WTC11 (cell line): ENCODE results near the gene BICRA. TPM values are rescaled to one million over a fixed set of nuclear protein-coding genes. Genes with fewer than 3 reads are reported as not detected.
A peak's percentile ranks its signal among the peaks of the same experiment; 100 is the strongest.

ENCODE experiments used
- ATAC-seq: fragments of 200-7000 bp; cut with Tn5 transposase; 2 replicates; pipeline ENCODE4 v1.10.0; 2021; ENCODE audit warnings: mild to moderate bottlenecking, moderate library complexity
- CTCF ChIA-PET: fragments of 300-600 bp; sonication (Branson Sonifier 250); formaldehyde crosslinking; loops from one replicate; lab custom pipeline; 2021; ENCODE audit warnings: antibody characterized with exemption; lab: Charles Lee
- POLR2A ChIA-PET: fragments of 350-600 bp; sonication (Branson Sonifier 250); formaldehyde crosslinking; loops from one replicate; lab custom pipeline; 2021; ENCODE audit warnings: antibody characterized with exemption; lab: Charles Lee
- DNase-seq: peaks from one replicate; pipeline ENCODE4 v3.0.0; 2021; ENCODE audit warnings: low spot score
- H3K27ac Mint-ChIP-seq: 2 replicates; pipeline ENCODE4 v1.8.0; 2021; ENCODE audit warnings: mixed read lengths
- H3K27me3 Mint-ChIP-seq: 2 replicates; pipeline ENCODE4 v1.8.0; 2021; ENCODE audit warnings: low read depth, mild to moderate bottlenecking, moderate library complexity, mixed read lengths
- H3K36me3 Mint-ChIP-seq: 2 replicates; pipeline ENCODE4 v1.8.0; 2021; ENCODE audit warnings: mixed read lengths
- H3K4me1 Mint-ChIP-seq: 2 replicates; pipeline ENCODE4 v1.8.0; 2022; ENCODE audit warnings: mixed read lengths
- H3K4me3 Mint-ChIP-seq: 2 replicates; pipeline ENCODE4 v1.8.0; 2021; ENCODE audit warnings: mild to moderate bottlenecking, moderate library complexity, mixed read lengths
- H3K9me3 Mint-ChIP-seq: 2 replicates; pipeline ENCODE4 v1.8.0; 2021; ENCODE audit warnings: mixed read lengths
- ATF1 ChIP-seq: sonication (generic); formaldehyde crosslinking; IDR thresholded peaks from 2 replicates; pipeline ENCODE4 v1.8.1; 2023; ENCODE audit warnings: mild to moderate bottlenecking, moderate library complexity, missing genetic modification reagents
- CREB1 ChIP-seq: sonication (generic); formaldehyde crosslinking; IDR thresholded peaks from 2 replicates; pipeline ENCODE4 v1.8.0; 2023; ENCODE audit warnings: mild to moderate bottlenecking, missing genetic modification reagents
- EMX1 ChIP-seq: fragments of 250-450 bp; sonication (Bioruptor Pico); IDR thresholded peaks from 2 replicates; pipeline ENCODE4 v1.8.0; 2021; ENCODE audit warnings: mild to moderate bottlenecking
- ETV6 ChIP-seq: sonication (generic); formaldehyde crosslinking; IDR thresholded peaks from 2 replicates; pipeline ENCODE4 v1.8.1; 2022; ENCODE audit warnings: mild to moderate bottlenecking, missing genetic modification reagents
- FOXJ3 ChIP-seq: sonication (generic); formaldehyde crosslinking; IDR thresholded peaks from 2 replicates; pipeline ENCODE4 v1.9.0; 2021; ENCODE audit warnings: missing genetic modification reagents, mild to moderate bottlenecking, borderline replicate concordance
- FOXP1 ChIP-seq: sonication (generic); formaldehyde crosslinking; IDR thresholded peaks from 2 replicates; pipeline ENCODE4 v1.8.0; 2022; ENCODE audit warnings: missing genetic modification reagents, mild to moderate bottlenecking, moderate library complexity, borderline replicate concordance
- GABPB1 ChIP-seq: sonication (generic); formaldehyde crosslinking; IDR thresholded peaks from 2 replicates; pipeline ENCODE4 v1.8.1; 2023; ENCODE audit warnings: mild to moderate bottlenecking, missing genetic modification reagents
- GRHL2 ChIP-seq: fragments of 250-450 bp; sonication (Bioruptor Pico); IDR thresholded peaks from 2 replicates; pipeline ENCODE4 v1.8.0; 2022; ENCODE audit warnings: mild to moderate bottlenecking, moderate library complexity; ENCODE audit not compliant: insufficient replicate concordance, severe bottlenecking
- GTF2I ChIP-seq: fragments of 250-450 bp; sonication (Bioruptor Pico); conservative IDR thresholded peaks from 2 replicates; pipeline ENCODE4 v1.4.0; 2021; ENCODE audit warnings: mild to moderate bottlenecking
- JAZF1 ChIP-seq: fragments of 250-450 bp; sonication (Bioruptor Pico); IDR thresholded peaks from 2 replicates; pipeline ENCODE4 v1.9.0; 2021; ENCODE audit warnings: moderate library complexity, mild to moderate bottlenecking, inconsistent platforms
- JUN ChIP-seq: sonication (generic); formaldehyde crosslinking; IDR thresholded peaks from 2 replicates; pipeline ENCODE4 v1.8.0; 2023; ENCODE audit warnings: mild to moderate bottlenecking, missing genetic modification reagents
- KAT7 ChIP-seq: sonication (generic); formaldehyde crosslinking; IDR thresholded peaks from 2 replicates; pipeline ENCODE4 v1.8.1; 2023; ENCODE audit warnings: missing genetic modification reagents, mild to moderate bottlenecking, borderline replicate concordance
- NFYB ChIP-seq: sonication (generic); formaldehyde crosslinking; conservative IDR thresholded peaks from 2 replicates; pipeline ENCODE4 v1.8.0; 2022; ENCODE audit warnings: low read depth, missing genetic modification reagents
- PRRX2 ChIP-seq: fragments of 250-450 bp; sonication (Bioruptor Pico); IDR thresholded peaks from 2 replicates; pipeline ENCODE4 v1.8.0; 2021; ENCODE audit warnings: mild to moderate bottlenecking
- SP1 ChIP-seq: sonication (generic); formaldehyde crosslinking; conservative IDR thresholded peaks from 2 replicates; pipeline ENCODE4 v1.8.1; 2022; ENCODE audit warnings: missing genetic modification reagents
- TEAD1 ChIP-seq: sonication (generic); formaldehyde crosslinking; IDR thresholded peaks from 2 replicates; pipeline ENCODE4 v1.8.0; 2022; ENCODE audit warnings: mild to moderate bottlenecking, missing genetic modification reagents
- TEAD4 ChIP-seq: sonication (generic); formaldehyde crosslinking; IDR thresholded peaks from 2 replicates; pipeline ENCODE4 v1.8.0; 2022; ENCODE audit warnings: mild to moderate bottlenecking, missing genetic modification reagents
- ZNF121 ChIP-seq: sonication (generic); formaldehyde crosslinking; IDR thresholded peaks from 2 replicates; pipeline ENCODE4 v1.8.0; 2023; ENCODE audit warnings: missing genetic modification reagents
- ZNF219 ChIP-seq: sonication (generic); formaldehyde crosslinking; IDR thresholded peaks from 2 replicates; pipeline ENCODE4 v1.8.0; 2023; ENCODE audit warnings: missing genetic modification reagents, mild to moderate bottlenecking, borderline replicate concordance
- ZNF232 ChIP-seq: sonication (generic); formaldehyde crosslinking; IDR thresholded peaks from 2 replicates; pipeline ENCODE4 v1.8.0; 2022; ENCODE audit warnings: mild to moderate bottlenecking, missing genetic modification reagents
- ZNF263 ChIP-seq: sonication (generic); formaldehyde crosslinking; IDR thresholded peaks from 2 replicates; pipeline ENCODE4 v1.8.1; 2022; ENCODE audit warnings: low read depth, mild to moderate bottlenecking, moderate library complexity, missing genetic modification reagents
- ZNF317 ChIP-seq: sonication (generic); formaldehyde crosslinking; IDR thresholded peaks from 2 replicates; pipeline ENCODE4 v1.8.1; 2023; ENCODE audit warnings: low read depth, mild to moderate bottlenecking, moderate library complexity, missing genetic modification reagents, borderline replicate concordance
- total RNA-seq: library from RNA; stranded (reverse); gene quantifications from 3 replicates; pipeline ENCODE4 v1.2.3, GENCODE V29; 2021
- TF ChIP-seq, protein P1 (sequence below): fragments of 250-450 bp; sonication (Bioruptor Pico); IDR thresholded peaks from 2 replicates; pipeline ENCODE4 v2.1.2; 2022; ENCODE audit warnings: mild to moderate bottlenecking, moderate library complexity
- TF ChIP-seq, protein P2 (sequence below): sonication (generic); formaldehyde crosslinking; conservative IDR thresholded peaks from 2 replicates; pipeline ENCODE4 v1.8.1; 2023; ENCODE audit warnings: mild to moderate bottlenecking, low read depth, missing genetic modification reagents, moderate library complexity
- TF ChIP-seq, protein P3 (sequence below): sonication (generic); formaldehyde crosslinking; IDR thresholded peaks from 2 replicates; pipeline ENCODE4 v1.8.0; 2023; ENCODE audit warnings: missing genetic modification reagents
- TF ChIP-seq, protein P4 (sequence below): sonication (generic); formaldehyde crosslinking; IDR thresholded peaks from 2 replicates; pipeline ENCODE4 v1.8.0; 2022; ENCODE audit warnings: mild to moderate bottlenecking, missing genetic modification reagents

The BICRA gene
- total RNA-seq, 1 experiment from 2014 or later = 30.3 TPM

DNA sequence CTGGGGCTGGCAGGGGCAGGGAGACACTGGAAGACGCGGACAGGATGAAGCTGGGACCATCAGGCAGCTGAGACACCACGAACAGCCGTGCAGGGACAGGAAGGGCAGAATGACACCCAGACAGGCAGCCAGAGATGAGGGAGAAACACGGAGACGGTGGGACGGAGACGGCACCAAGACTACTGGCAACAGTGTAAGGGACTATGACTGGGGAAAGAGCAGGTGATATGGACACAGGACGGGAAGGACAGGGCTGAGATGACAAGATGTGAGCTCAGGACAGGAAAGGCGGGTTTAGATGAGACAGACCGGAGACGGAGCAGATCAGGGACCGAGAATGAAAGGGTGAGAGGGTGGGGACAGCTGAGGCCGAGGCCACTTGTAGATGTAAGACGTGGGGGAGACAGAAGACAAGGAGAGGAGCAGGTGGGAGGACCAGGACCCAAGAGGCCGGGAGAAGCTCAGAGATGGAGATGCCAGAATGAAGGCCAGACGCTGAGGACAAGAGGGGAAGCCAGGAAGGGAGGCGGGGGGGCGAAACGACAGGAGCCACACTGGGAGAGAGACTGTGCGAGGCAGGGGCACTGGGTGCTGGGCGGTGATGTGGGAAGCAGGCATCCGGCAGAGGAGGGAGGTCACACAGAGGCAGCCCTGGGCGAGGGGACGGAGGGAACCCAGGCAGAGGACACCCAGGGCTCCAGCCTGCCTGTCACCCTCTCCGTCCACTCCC is 86.8 kb downstream of the BICRA start:
- POLR2A ChIA-PET = interaction anchor here (0.7 kb wide), 1 partner anchor 11 kb away, joined by 4 read pairs; no protein-coding TSS in a partner anchor
- Mint-ChIP-seq H3K27me3 (no peaks in the 10 kb centered on the region), H3K9me3 (peaks cover 3% of the 10 kb centered on the region), H3K36me3 (peaks cover 25% of the 10 kb centered on the region), H3K27ac (peak overlapping the region; percentile 41), H3K4me1 (0 out of 2 replicates have a peak, but pooled peaks cover 2% of the 10 kb centered on the region), H3K4me3 (no peak overlapping the region)
- no peak for DNase-seq
- CTCF ChIA-PET = interaction anchor here (0.5 to 1.2 kb wide), 5 partner anchors 17 to 266 kb away, joined by 3 to 4 read pairs (median 3); partner anchors contain the start of gene EHD2
- ATAC-seq = no peak
- TF ChIP-seq JAZF1 = no peak

DNA sequence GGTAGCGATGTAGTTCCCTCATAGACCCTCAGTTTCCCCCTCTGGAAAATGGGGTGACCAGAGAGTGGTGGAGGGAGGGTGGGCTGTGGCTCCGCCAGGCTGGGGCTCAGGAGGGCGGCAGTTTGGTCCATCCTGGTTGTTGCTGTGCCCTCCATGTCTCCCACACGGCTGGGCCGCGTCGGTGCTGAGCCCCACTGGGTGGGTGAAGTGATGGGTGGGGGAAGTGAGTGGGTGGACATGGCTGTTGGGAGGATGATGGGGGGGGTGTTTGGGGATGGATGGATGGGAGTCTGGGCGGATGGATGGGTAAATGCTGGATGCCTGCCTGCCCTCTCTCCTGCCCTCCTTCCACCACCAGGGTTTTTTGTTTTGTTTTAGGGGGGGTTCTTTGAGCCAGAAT is 87.7 kb downstream of the BICRA start:
- 0 out of 2 replicates have a peak, but pooled peaks cover 2% of the 10 kb centered on the region for H3K4me1 Mint-ChIP-seq
- TF ChIP-seq GRHL2 (CRISPR knock-in tag) (no peak), FOXP1 (CRISPR knock-in tag) (no peak), TEAD4 (CRISPR knock-in tag) (no peak), FOXJ3 (CRISPR knock-in tag) (no peak), NFYB (no peak), ZNF317 (CRISPR knock-in tag) (no peak), GTF2I (CRISPR knock-in tag) (no peak), ZNF263 (CRISPR knock-in tag) (no peak), ZNF121 (no peak), KAT7 (CRISPR knock-in tag) (no peak), ATF1 (CRISPR knock-in tag) (no peak), JAZF1 (no peak)
- TF ChIP-seq, protein P1, sequence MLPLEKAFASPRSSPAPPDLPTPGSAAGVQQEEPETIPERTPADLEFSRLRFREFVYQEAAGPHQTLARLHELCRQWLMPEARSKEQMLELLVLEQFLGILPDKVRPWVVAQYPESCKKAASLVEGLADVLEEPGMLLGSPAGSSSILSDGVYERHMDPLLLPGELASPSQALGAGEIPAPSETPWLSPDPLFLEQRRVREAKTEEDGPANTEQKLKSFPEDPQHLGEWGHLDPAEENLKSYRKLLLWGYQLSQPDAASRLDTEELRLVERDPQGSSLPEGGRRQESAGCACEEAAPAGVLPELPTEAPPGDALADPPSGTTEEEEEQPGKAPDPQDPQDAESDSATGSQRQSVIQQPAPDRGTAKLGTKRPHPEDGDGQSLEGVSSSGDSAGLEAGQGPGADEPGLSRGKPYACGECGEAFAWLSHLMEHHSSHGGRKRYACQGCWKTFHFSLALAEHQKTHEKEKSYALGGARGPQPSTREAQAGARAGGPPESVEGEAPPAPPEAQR (CRISPR knock-in tag) = no peak
- TF ChIP-seq, protein P2, sequence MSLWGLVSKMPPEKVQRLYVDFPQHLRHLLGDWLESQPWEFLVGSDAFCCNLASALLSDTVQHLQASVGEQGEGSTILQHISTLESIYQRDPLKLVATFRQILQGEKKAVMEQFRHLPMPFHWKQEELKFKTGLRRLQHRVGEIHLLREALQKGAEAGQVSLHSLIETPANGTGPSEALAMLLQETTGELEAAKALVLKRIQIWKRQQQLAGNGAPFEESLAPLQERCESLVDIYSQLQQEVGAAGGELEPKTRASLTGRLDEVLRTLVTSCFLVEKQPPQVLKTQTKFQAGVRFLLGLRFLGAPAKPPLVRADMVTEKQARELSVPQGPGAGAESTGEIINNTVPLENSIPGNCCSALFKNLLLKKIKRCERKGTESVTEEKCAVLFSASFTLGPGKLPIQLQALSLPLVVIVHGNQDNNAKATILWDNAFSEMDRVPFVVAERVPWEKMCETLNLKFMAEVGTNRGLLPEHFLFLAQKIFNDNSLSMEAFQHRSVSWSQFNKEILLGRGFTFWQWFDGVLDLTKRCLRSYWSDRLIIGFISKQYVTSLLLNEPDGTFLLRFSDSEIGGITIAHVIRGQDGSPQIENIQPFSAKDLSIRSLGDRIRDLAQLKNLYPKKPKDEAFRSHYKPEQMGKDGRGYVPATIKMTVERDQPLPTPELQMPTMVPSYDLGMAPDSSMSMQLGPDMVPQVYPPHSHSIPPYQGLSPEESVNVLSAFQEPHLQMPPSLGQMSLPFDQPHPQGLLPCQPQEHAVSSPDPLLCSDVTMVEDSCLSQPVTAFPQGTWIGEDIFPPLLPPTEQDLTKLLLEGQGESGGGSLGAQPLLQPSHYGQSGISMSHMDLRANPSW (CRISPR knock-in tag) = no peak
- no peaks in the 10 kb centered on the region for H3K9me3 Mint-ChIP-seq
- H3K27ac Mint-ChIP-seq = no peak overlapping the region
- H3K4me3 Mint-ChIP-seq = no peak overlapping the region
- H3K36me3 Mint-ChIP-seq = peaks cover 20% of the 10 kb centered on the region
- ATAC-seq (no peak), DNase-seq (no peak)
- CTCF ChIA-PET = interaction anchor here (0.8 kb wide), 1 partner anchor 267 kb away, joined by 3 read pairs; no protein-coding TSS in a partner anchor
- H3K27me3 Mint-ChIP-seq = no peaks in the 10 kb centered on the region
- POLR2A ChIA-PET = interaction anchor here (0.6 to 0.7 kb wide), 2 partner anchors 21 to 39 kb away, joined by 3 read pairs; no protein-coding TSS in a partner anchor

DNA sequence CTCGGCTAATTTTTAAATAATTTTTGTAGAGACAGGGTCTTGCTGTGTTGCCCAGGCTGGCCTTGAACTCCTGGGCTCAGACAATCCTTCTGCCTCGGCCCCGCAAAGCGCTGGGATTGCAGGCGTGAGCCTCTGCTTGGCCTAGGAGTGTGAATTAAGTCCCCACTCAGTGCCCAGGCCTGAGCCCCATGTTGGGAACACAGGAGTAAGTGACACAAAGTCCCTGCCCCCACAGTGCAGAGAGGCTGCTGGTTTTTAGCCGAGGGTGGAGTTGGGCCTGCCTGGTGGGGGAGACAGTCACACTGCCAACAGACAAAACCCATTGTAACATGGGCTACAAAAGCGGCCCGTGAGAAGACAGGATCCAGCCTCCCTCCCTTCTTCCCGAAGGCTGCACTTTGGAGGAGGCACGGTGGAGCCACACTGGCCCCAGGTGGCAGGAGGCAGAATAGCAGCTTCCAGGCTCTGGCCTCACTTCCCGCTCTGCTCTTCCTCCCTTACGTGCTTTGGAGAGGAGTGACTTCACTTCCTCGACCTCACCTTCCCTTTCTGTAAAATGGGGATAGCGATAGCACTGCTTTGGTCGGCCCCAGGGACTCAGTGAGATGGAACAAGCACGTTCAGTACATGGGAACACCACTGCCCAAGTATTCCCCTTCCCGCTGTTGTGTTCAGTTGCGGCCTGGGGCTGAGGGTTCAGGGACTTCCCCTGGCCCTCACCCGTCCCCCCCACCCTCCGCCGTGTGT is 89.1 kb downstream of the BICRA start:
- ATAC-seq (peak; percentile 84), DNase-seq (peak; percentile 86)
- Mint-ChIP-seq H3K27me3 (no peaks in the 10 kb centered on the region), H3K4me1 (0 out of 2 replicates have a peak, but pooled peaks cover 2% of the 10 kb centered on the region), H3K36me3 (peaks cover 11% of the 10 kb centered on the region), H3K9me3 (no peaks in the 10 kb centered on the region), H3K4me3 (no peak overlapping the region), H3K27ac (peak overlapping the region; percentile 91)
- POLR2A ChIA-PET = interaction anchor here (0.6 kb wide), 2 partner anchors 90 to 280 kb away, joined by 3 read pairs; no protein-coding TSS in a partner anchor
- CTCF ChIA-PET = interaction anchor here (0.6 to 3.1 kb wide), 29 partner anchors 8 to 278 kb away, joined by 3 to 24 read pairs (median 4); partner anchors contain the start of genes EHD2, KPTN, MEIS3 and NOP53
- TF ChIP-seq PRRX2 (CRISPR knock-in tag) (no peak), TEAD1 (CRISPR knock-in tag) (peak; percentile 57; the same call in 1 of the 2 replicates), JUN (CRISPR knock-in tag) (no peak), CREB1 (CRISPR knock-in tag) (no peak), EMX1 (CRISPR knock-in tag) (no peak), ZNF317 (CRISPR knock-in tag) (no peak), GTF2I (CRISPR knock-in tag) (peak; percentile 74; the same call in 1 of the 2 replicates), ETV6 (CRISPR knock-in tag) (peak; percentile 76; the same call in 1 of the 2 replicates), ZNF232 (CRISPR knock-in tag) (0 out of 2 replicates have a peak, but pooled peaks have one; percentile 35), ZNF121 (peak; percentile 99), GABPB1 (CRISPR knock-in tag) (no peak), SP1 (peak; percentile 65), ZNF219 (CRISPR knock-in tag) (no peak)
- TF ChIP-seq, protein P3, sequence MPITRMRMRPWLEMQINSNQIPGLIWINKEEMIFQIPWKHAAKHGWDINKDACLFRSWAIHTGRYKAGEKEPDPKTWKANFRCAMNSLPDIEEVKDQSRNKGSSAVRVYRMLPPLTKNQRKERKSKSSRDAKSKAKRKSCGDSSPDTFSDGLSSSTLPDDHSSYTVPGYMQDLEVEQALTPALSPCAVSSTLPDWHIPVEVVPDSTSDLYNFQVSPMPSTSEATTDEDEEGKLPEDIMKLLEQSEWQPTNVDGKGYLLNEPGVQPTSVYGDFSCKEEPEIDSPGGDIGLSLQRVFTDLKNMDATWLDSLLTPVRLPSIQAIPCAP = no peak
- TF ChIP-seq, protein P4, sequence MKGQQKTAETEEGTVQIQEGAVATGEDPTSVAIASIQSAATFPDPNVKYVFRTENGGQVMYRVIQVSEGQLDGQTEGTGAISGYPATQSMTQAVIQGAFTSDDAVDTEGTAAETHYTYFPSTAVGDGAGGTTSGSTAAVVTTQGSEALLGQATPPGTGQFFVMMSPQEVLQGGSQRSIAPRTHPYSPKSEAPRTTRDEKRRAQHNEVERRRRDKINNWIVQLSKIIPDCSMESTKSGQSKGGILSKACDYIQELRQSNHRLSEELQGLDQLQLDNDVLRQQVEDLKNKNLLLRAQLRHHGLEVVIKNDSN (CRISPR knock-in tag) = no peak
